Endothelial cell (in vitro differentiated cells): ENCODE data around the gene LIFR. TPM values are rescaled to one million over a fixed set of nuclear protein-coding genes. Genes with fewer than 3 reads are reported as not detected.

ENCODE experiments used
- DNase-seq: peaks from one replicate; pipeline ENCODE4 v3.0.0; 2021; ENCODE audit warnings: low spot score
- H3K27ac Mint-ChIP-seq: one replicate; pipeline ENCODE4 v1.8.0; 2021; ENCODE audit warnings: mixed read lengths, inconsistent platforms; ENCODE audit not compliant: unreplicated experiment
- H3K27me3 Mint-ChIP-seq: one replicate; pipeline ENCODE4 v1.8.0; 2021; ENCODE audit warnings: mild to moderate bottlenecking, moderate library complexity, mixed read lengths, inconsistent platforms; ENCODE audit not compliant: unreplicated experiment
- H3K36me3 Mint-ChIP-seq: one replicate; pipeline ENCODE4 v1.8.0; 2021; ENCODE audit warnings: mild to moderate bottlenecking, low read depth, mixed read lengths, inconsistent platforms; ENCODE audit not compliant: unreplicated experiment
- H3K4me1 Mint-ChIP-seq: one replicate; pipeline ENCODE4 v1.8.0; 2021; ENCODE audit warnings: mild to moderate bottlenecking, mixed read lengths, inconsistent platforms; ENCODE audit not compliant: unreplicated experiment
- H3K4me3 Mint-ChIP-seq: one replicate; pipeline ENCODE4 v1.8.0; 2021; ENCODE audit warnings: mild to moderate bottlenecking, mixed read lengths, inconsistent platforms; ENCODE audit not compliant: unreplicated experiment
- H3K9me3 Mint-ChIP-seq: one replicate; pipeline ENCODE4 v1.8.0; 2021; ENCODE audit warnings: mixed read lengths, inconsistent platforms; ENCODE audit not compliant: unreplicated experiment
- total RNA-seq: library from RNA; stranded (reverse); fragmentation: NEBNext Ultra II Directional; extraction: Animal tissue kit (Norgen Biotek cat#: 25700); gene quantifications from one replicate; pipeline ENCODE4 v1.2.1, GENCODE V29; 2021; ENCODE audit not compliant: unreplicated experiment
- TF ChIP-seq, protein P1 (sequence below): fragments of 200-600 bp; sonication (generic); IDR thresholded peaks from one replicate; pipeline ENCODE4 v1.5.0; 2021; ENCODE audit warnings: antibody characterized with exemption; ENCODE audit not compliant: unreplicated experiment

Gene LIFR
- total RNA-seq, 1 donor from 2014 or later, result 96.0 TPM

DNA sequence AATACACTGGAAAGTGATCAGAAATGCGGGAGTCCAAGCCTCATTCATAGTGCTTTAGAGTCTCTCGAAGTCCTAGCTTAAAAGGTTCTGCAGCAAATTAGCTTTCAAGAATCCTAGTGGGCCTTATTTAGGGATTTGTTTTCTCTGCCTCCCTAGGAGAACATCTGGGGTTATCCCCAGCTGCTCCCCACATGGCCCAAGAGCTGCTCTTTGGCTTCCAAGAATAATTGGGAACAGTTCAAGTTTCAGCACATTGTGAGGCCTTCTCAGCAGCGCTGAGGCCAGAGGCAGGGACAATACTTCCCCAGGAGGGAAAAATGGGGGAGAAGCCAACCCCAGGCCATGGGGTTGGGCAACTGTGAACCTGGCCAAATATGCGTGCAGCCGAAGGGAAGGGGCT is 108.7 kb downstream of the LIFR start:
- TF ChIP-seq, protein P1, sequence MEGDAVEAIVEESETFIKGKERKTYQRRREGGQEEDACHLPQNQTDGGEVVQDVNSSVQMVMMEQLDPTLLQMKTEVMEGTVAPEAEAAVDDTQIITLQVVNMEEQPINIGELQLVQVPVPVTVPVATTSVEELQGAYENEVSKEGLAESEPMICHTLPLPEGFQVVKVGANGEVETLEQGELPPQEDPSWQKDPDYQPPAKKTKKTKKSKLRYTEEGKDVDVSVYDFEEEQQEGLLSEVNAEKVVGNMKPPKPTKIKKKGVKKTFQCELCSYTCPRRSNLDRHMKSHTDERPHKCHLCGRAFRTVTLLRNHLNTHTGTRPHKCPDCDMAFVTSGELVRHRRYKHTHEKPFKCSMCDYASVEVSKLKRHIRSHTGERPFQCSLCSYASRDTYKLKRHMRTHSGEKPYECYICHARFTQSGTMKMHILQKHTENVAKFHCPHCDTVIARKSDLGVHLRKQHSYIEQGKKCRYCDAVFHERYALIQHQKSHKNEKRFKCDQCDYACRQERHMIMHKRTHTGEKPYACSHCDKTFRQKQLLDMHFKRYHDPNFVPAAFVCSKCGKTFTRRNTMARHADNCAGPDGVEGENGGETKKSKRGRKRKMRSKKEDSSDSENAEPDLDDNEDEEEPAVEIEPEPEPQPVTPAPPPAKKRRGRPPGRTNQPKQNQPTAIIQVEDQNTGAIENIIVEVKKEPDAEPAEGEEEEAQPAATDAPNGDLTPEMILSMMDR, result no peak
- H3K27ac Mint-ChIP-seq, result no peak overlapping the region
- peaks cover 3% of the 10 kb centered on the region for H3K27me3 Mint-ChIP-seq
- no peak for DNase-seq
- peaks cover 29% of the 10 kb centered on the region for H3K4me1 Mint-ChIP-seq
- no peaks in the 10 kb centered on the region for H3K9me3 Mint-ChIP-seq
- no peak overlapping the region for H3K4me3 Mint-ChIP-seq
- peaks cover 5% of the 10 kb centered on the region for H3K36me3 Mint-ChIP-seq

DNA sequence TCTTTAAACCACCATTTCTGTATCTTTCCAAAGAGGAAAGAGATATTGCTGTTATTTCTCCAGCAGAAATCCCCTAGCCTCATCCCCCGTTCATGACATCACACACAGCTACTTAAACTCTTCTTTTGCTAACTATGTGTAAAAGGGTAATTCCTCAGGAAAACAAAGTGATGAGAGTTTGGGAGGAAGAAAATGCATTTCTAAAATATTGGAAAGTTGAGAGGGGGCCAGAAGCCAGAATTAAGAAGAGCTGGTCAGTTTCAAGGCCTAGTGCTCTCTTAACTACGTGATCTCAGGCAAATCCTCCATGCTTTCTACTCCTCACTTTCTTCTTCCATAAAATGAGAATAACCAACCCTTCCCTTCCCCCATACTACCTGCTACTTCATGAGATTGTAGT is 109.4 kb downstream of the LIFR start:
- TF ChIP-seq, protein P1, result no peak
- H3K4me1 Mint-ChIP-seq, result peaks cover 29% of the 10 kb centered on the region
- DNase-seq, result no peak
- peaks cover 3% of the 10 kb centered on the region for H3K27me3 Mint-ChIP-seq
- no peak overlapping the region for H3K4me3 Mint-ChIP-seq
- H3K9me3 Mint-ChIP-seq, result no peaks in the 10 kb centered on the region
- H3K36me3 Mint-ChIP-seq, result peaks cover 5% of the 10 kb centered on the region
- no peak overlapping the region for H3K27ac Mint-ChIP-seq

DNA sequence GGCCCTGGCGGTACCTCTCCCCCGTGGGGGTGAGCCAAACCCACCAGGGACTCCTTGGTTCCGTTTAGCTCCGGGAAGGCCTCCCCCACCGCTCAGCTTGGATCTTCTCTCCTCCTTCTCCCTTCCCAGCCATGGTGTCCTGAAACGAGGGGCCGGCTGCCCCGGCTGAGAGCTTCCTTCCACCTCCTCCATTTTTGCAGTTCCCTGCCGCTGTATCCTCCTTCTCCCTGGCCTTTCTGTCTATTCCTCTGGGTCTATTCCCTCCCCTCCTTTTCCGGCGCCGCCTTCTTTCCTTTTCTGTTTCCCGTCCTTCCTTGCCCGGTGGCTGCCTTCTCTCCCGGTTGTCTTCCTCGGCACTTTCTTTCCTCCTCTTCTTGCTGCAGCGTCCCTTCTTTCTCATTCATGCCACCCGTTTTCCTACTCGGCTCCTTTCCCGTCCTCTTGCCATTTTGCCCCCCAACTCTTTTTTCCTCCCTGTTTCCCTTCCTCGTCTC is 110.4 kb downstream of the LIFR start:
- no peak overlapping the region for H3K4me3 Mint-ChIP-seq
- TF ChIP-seq, protein P1, result no peak
- peaks cover 5% of the 10 kb centered on the region for H3K36me3 Mint-ChIP-seq
- H3K27me3 Mint-ChIP-seq, result peaks cover 3% of the 10 kb centered on the region
- no peaks in the 10 kb centered on the region for H3K9me3 Mint-ChIP-seq
- H3K4me1 Mint-ChIP-seq, result peaks cover 28% of the 10 kb centered on the region
- DNase-seq, result no peak
- no peak overlapping the region for H3K27ac Mint-ChIP-seq

DNA sequence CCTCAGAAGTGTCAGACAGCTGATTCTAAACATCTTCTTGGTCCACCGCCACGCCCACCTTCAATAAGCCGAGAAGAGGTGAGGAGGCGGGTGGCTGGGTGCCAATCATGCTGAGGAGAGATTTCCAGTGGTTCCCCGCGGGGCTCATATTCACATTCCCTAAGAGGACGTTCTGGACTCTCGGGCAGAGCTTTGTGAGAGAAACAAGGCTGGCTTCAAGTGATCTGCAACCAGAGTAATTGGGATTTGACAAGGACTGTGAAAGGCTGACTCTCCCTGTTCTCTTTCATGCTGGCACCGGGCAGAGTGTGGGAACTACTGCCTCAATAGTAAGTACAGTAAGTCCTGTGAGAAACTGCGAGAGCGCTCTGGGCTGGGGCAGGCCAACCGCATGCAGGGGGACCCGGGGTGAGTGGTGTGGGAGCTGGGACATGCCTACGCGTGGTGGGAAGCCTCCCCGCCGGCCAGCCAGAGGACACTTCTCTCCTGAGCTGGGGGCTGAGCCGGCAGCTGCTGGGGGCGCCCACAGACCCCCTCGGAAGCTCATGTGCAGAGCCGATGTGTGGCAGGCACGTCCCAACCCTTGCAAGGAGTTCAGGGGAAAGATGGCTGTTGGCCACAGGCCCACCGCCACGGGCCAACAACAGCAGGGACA is 110.9 kb downstream of the LIFR start:
- TF ChIP-seq, protein P1, result no peak
- no peak for DNase-seq
- peaks cover 22% of the 10 kb centered on the region for H3K4me1 Mint-ChIP-seq
- no peak overlapping the region for H3K27ac Mint-ChIP-seq
- no peaks in the 10 kb centered on the region for H3K9me3 Mint-ChIP-seq
- peaks cover 5% of the 10 kb centered on the region for H3K36me3 Mint-ChIP-seq
- peaks cover 1% of the 10 kb centered on the region for H3K27me3 Mint-ChIP-seq
- no peak overlapping the region for H3K4me3 Mint-ChIP-seq

DNA sequence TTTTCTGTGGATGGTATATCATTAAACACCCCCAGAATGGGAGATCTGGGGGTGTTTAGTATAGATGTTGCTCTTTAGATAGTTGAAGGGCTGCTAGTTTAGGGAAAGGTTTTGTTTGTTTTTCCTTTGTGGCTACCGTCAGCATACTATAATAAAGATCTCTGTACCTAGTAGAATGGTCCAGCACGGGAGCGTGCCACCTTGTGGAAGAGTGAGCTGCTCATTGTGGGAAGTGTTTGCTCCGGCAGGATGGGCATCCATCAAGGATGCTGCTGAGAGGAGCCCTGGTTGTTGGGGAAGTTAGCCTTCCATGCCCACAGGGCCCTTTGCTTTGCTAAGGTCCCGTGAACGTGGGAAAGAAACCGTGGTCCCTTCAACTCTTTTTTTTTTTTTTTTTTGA is 113.1 kb downstream of the LIFR start:
- DNase-seq, result no peak
- Mint-ChIP-seq H3K9me3 (no peaks in the 10 kb centered on the region), H3K27me3 (peaks cover 1% of the 10 kb centered on the region), H3K36me3 (no peaks in the 10 kb centered on the region), H3K27ac (no peak overlapping the region), H3K4me1 (peaks cover 12% of the 10 kb centered on the region), H3K4me3 (no peak overlapping the region)
- TF ChIP-seq, protein P1, result no peak
